RPMI8226 (cell line): ENCODE measurements around the gene IL17REL.

Experiments
- DNase-seq: peaks from one replicate; pipeline ENCODE4 v3.0.0-alpha.2; 2015

The IL17REL gene

GRCh38 chr22:50012211-50013181 is at the start of gene IL17REL:
Gene IL17REL (minus strand): TSS chr22:50012765. CDS start chr22:50012646, 119 bp downstream.
- no peak for DNase-seq

GRCh38 chr22:50061824-50062355 is 49.3 kb upstream of the IL17REL start:
- no peak for DNase-seq

GRCh38 chr22:50061141-50061823 is 48.7 kb upstream of the IL17REL start:
- DNase-seq: no peak

- no peak for DNase-seq
These were observed 48.0 kb upstream of the IL17REL start for GRCh38 chr22:50060441-50061140.

- no peak for DNase-seq
These were observed 47.3 kb upstream of the IL17REL start for GRCh38 chr22:50059881-50060262.

- DNase-seq: peak; percentile 89
These were observed 46.6 kb upstream of the IL17REL start for GRCh38 chr22:50058906-50059880.

GRCh38 chr22:50058061-50058905 is 45.7 kb upstream of the IL17REL start, which contains the start of gene TTLL8:
Gene TTLL8 (minus strand): TSS chr22:50058298.
- DNase-seq: no peak

GRCh38 chr22:50057278-50058060 is 44.9 kb upstream of the IL17REL start:
- DNase-seq: no peak

- DNase-seq: no peak
These were observed 43.8 kb upstream of the IL17REL start for GRCh38 chr22:50056214-50056972.

GRCh38 chr22:50053861-50054260 is 41.3 kb upstream of the IL17REL start:
- DNase-seq: peak; percentile 89

GRCh38 chr22:50051930-50052329 is 39.4 kb upstream of the IL17REL start:
- no peak for DNase-seq

GRCh38 chr22:50049299-50050195 is 37.0 kb upstream of the IL17REL start:
- no peak for DNase-seq

- no peak for DNase-seq
These were observed 36.3 kb upstream of the IL17REL start for GRCh38 chr22:50048836-50049235.

- no peak for DNase-seq
These were observed 35.6 kb upstream of the IL17REL start for GRCh38 chr22:50048061-50048765.

GRCh38 chr22:50047346-50047745 is 34.8 kb upstream of the IL17REL start:
- no peak for DNase-seq

- DNase-seq: no peak
These were observed 34.1 kb upstream of the IL17REL start for GRCh38 chr22:50046481-50047245.

- DNase-seq: no peak
These were observed 33.5 kb upstream of the IL17REL start for GRCh38 chr22:50046019-50046415.
